GM11168 (cell line): ENCODE data around the gene RASSF5.
"Not testable (repeated sequence)": the region's sequence is repeated elsewhere in the genome, so short reads cannot be mapped to it uniquely, and the experiment has no call there.

Source experiments
- in situ Hi-C: fragments of 300-500 bp; cut with MboI; formaldehyde crosslinking; loops from one replicate; pipeline ENCODE4 v1.12.0; 2022; ENCODE audit warnings: low sequenced_read_pairs; ENCODE audit not compliant: unreplicated experiment

RASSF5 gene

GRCh38 chr1:206472886-206473285, 34.4 kb upstream of the RASSF5 start:
- in situ Hi-C loops = no loop called here

- in situ Hi-C loops = no loop called here
These were observed 31.3 kb upstream of the RASSF5 start for GRCh38 chr1:206476058-206476457.

GRCh38 chr1:206476591-206476990, 30.7 kb upstream of the RASSF5 start:
- in situ Hi-C loops = no loop called here

GRCh38 chr1:206477110-206477509, 30.2 kb upstream of the RASSF5 start:
- in situ Hi-C loops = no loop called here

- in situ Hi-C loops = no loop called here
These were observed 29.6 kb upstream of the RASSF5 start for GRCh38 chr1:206477581-206478380.

GRCh38 chr1:206478746-206479145, 28.6 kb upstream of the RASSF5 start:
- in situ Hi-C loops = no loop called here

- in situ Hi-C loops = no loop called here
These were observed 27.9 kb upstream of the RASSF5 start for GRCh38 chr1:206479183-206480125.

GRCh38 chr1:206480211-206480610, 27.1 kb upstream of the RASSF5 start:
- in situ Hi-C loops = no loop called here

- in situ Hi-C loops = no loop called here
These were observed 24.7 kb upstream of the RASSF5 start for GRCh38 chr1:206482611-206483010.

GRCh38 chr1:206483864-206484263, 23.5 kb upstream of the RASSF5 start:
- in situ Hi-C loops = not testable (repeated sequence)

- in situ Hi-C loops = loop anchor here (5.0 kb wide), 1 partner anchor 97 kb away; no protein-coding TSS in a partner anchor
These were observed 22.4 kb upstream of the RASSF5 start for GRCh38 chr1:206484901-206485300.

GRCh38 chr1:206486995-206487788, 20.1 kb upstream of the RASSF5 start:
- in situ Hi-C loops = loop anchor here (5.0 kb wide), 1 partner anchor 95 kb away; no protein-coding TSS in a partner anchor

- in situ Hi-C loops = loop anchor here (5.0 kb wide), 1 partner anchor 94 kb away; no protein-coding TSS in a partner anchor
These were observed 19.4 kb upstream of the RASSF5 start for GRCh38 chr1:206487970-206488369.

- in situ Hi-C loops = loop anchor here (5.0 kb wide), 1 partner anchor 94 kb away; no protein-coding TSS in a partner anchor
These were observed 18.9 kb upstream of the RASSF5 start for GRCh38 chr1:206488466-206488865.

GRCh38 chr1:206489980-206490770, 17.2 kb upstream of the RASSF5 start:
- in situ Hi-C loops = loop anchor here (5.0 kb wide), 1 partner anchor 92 kb away; no protein-coding TSS in a partner anchor

GRCh38 chr1:206490771-206491405, 16.4 kb upstream of the RASSF5 start:
- in situ Hi-C loops = no loop called here

- in situ Hi-C loops = no loop called here
These were observed 15.7 kb upstream of the RASSF5 start for GRCh38 chr1:206491616-206492015.

GRCh38 chr1:206492589-206492988, 14.7 kb upstream of the RASSF5 start:
- in situ Hi-C loops = no loop called here

GRCh38 chr1:206493279-206493678, 14.1 kb upstream of the RASSF5 start:
- in situ Hi-C loops = no loop called here
